OCI-LY7 (cell line): Measurements from ENCODE around the gene ANO3.

Experiments used
- EZH2phosphoT487 ChIP-seq: fragments of 200-600 bp; sonication (generic); IDR thresholded peaks from 2 replicates; pipeline ENCODE4 v1.6.1; 2018; ENCODE audit warnings: low read depth, borderline replicate concordance, mild to moderate bottlenecking, mixed run types, antibody characterized with exemption, low read length, moderate library complexity, mixed read lengths
- TF ChIP-seq, protein P1 (sequence below): fragments of 200-600 bp; sonication (generic); conservative IDR thresholded peaks from 2 replicates; pipeline ENCODE4 v1.5.1; 2014; ENCODE audit warnings: mild to moderate bottlenecking, antibody characterized with exemption, low read length, moderate library complexity, mixed read lengths

DNA sequence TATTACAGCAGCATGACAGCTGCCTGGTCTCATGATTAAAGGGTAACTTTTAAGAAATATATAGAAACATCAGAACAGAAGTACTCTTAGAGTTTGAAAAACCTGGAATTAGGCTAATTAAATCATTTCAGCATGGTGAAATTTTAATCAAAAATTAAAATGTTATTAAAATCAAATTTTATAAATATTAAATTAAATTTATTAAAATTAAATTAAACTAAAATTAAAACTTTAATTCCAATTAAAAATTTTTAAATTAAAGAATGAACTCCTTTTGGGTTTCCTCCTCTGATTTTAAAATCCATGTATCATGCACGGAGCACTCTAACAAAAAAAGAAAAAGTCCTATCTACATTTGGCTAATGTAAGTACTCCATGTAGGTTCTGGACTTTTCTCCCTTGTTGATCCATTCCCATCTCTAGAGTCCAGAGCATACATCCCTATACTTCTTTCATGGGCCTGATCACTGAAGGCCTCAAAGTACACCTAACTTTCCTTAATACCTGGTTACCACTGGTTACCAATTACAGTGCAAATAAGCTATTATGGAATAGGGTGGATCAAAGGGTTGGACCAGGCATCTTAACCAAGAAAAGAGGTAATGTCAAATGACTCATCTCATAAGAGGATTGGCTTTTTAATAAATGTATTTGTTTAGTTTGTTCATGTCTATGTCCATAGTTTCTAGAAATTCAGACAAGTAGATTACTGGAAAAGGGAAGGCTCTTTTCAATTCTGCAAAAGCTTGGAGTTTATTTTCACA lies 288.5 kb downstream of the ANO3 start:
- TF ChIP-seq, protein P1, sequence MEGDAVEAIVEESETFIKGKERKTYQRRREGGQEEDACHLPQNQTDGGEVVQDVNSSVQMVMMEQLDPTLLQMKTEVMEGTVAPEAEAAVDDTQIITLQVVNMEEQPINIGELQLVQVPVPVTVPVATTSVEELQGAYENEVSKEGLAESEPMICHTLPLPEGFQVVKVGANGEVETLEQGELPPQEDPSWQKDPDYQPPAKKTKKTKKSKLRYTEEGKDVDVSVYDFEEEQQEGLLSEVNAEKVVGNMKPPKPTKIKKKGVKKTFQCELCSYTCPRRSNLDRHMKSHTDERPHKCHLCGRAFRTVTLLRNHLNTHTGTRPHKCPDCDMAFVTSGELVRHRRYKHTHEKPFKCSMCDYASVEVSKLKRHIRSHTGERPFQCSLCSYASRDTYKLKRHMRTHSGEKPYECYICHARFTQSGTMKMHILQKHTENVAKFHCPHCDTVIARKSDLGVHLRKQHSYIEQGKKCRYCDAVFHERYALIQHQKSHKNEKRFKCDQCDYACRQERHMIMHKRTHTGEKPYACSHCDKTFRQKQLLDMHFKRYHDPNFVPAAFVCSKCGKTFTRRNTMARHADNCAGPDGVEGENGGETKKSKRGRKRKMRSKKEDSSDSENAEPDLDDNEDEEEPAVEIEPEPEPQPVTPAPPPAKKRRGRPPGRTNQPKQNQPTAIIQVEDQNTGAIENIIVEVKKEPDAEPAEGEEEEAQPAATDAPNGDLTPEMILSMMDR, result no peak
- no peak for TF ChIP-seq EZH2phosphoT487
